NCI-H1105 treated with DMSO at 0.1 percent for 48 hours (cell line): Measurements from ENCODE around the gene KCNIP4.

Experiments
- DNase-seq: peaks from one replicate; lab custom pipeline; 2025; lab: John Stamatoyannopoulos, UW

Gene KCNIP4

GRCh38 chr4:21457086-21457840 lies 491.3 kb downstream of the KCNIP4 start:
- no peak for DNase-seq

- no peak for DNase-seq
These were observed 493.7 kb downstream of the KCNIP4 start for GRCh38 chr4:21454831-21455230.

GRCh38 chr4:21454201-21454600 lies 494.4 kb downstream of the KCNIP4 start:
- no peak for DNase-seq

GRCh38 chr4:21452931-21453330 lies 495.6 kb downstream of the KCNIP4 start:
- no peak for DNase-seq

- DNase-seq: no peak
These were observed 497.5 kb downstream of the KCNIP4 start for GRCh38 chr4:21451032-21451431.

- no peak for DNase-seq
These were observed 498.2 kb downstream of the KCNIP4 start for GRCh38 chr4:21450331-21450730.

GRCh38 chr4:21447301-21448054 lies 501.1 kb downstream of the KCNIP4 start:
- no peak for DNase-seq

GRCh38 chr4:21420166-21420565 lies 528.4 kb downstream of the KCNIP4 start:
- DNase-seq: no peak

GRCh38 chr4:21415728-21416127 lies 532.8 kb downstream of the KCNIP4 start:
- DNase-seq: no peak

GRCh38 chr4:21413807-21414370 lies 534.7 kb downstream of the KCNIP4 start:
- DNase-seq: peak; percentile 33

GRCh38 chr4:21411086-21411485 lies 537.5 kb downstream of the KCNIP4 start:
- DNase-seq: no peak

- no peak for DNase-seq
These were observed 538.2 kb downstream of the KCNIP4 start for GRCh38 chr4:21410372-21410771.

- peak; percentile 68 for DNase-seq
These were observed 560.9 kb downstream of the KCNIP4 start for GRCh38 chr4:21387683-21388082.

- no peak for DNase-seq
These were observed 562.3 kb downstream of the KCNIP4 start for GRCh38 chr4:21386166-21386780.

GRCh38 chr4:21385706-21386105 lies 562.9 kb downstream of the KCNIP4 start:
- DNase-seq: no peak

GRCh38 chr4:21384609-21385008 lies 564.0 kb downstream of the KCNIP4 start:
- no peak for DNase-seq

- peak; percentile 9 for DNase-seq
These were observed 567.7 kb downstream of the KCNIP4 start for GRCh38 chr4:21380861-21381260.

- peak; percentile 2 for DNase-seq
These were observed 571.5 kb downstream of the KCNIP4 start for GRCh38 chr4:21377046-21377445.

- no peak for DNase-seq
These were observed 572.4 kb downstream of the KCNIP4 start for GRCh38 chr4:21376176-21376575.

GRCh38 chr4:21374641-21375368 lies 573.8 kb downstream of the KCNIP4 start:
- no peak for DNase-seq

GRCh38 chr4:21367567-21367966 lies 581.0 kb downstream of the KCNIP4 start:
- DNase-seq: no peak

GRCh38 chr4:21366840-21367239 lies 581.7 kb downstream of the KCNIP4 start:
- no peak for DNase-seq
